ENCODE measurements around the gene CD40.

Gene CD40

DNA sequence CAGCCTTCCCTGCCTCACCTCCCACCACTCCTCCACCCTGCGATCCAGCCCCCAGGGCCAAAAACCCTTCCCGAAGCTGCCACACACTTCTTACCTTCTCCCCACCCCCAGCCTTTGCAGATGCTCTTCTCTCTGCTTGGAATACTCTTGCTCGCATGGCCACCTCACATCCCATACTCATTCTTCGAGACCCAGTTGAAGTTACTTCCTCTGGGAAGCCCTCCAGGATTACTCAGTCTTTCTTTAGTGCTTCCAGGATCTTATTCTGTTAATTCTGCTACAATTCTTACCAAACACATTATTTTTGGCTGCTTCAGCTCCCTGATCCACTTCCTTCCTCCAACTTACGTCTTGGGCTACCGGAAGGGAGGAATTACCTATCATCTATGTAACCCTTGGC is 54.3 kb downstream of the CD40 start:
- H3K4me3 ChIP-seq (ENCODE audit: low read depth, low read length), result no peak overlapping the region
- DNase-seq (ENCODE audit: low read depth), result no peak
- no peak for TF ChIP-seq CTCF (conservative IDR thresholded peaks at IDR 0.05; ENCODE audit: low read depth, low read length)

GRCh38 chr20:46172961-46173536 is 54.9 kb downstream of the CD40 start:
- no peak overlapping the region for H3K4me3 ChIP-seq (ENCODE audit: low read depth, low read length)
- no peak for TF ChIP-seq CTCF (conservative IDR thresholded peaks at IDR 0.05; ENCODE audit: low read depth, low read length)
- no peak for DNase-seq (ENCODE audit: low read depth)

GRCh38 chr20:46173652-46174468 is 55.7 kb downstream of the CD40 start:
- H3K4me3 ChIP-seq (ENCODE audit: low read depth, low read length), result no peak overlapping the region
- no peak for DNase-seq (ENCODE audit: low read depth)
- TF ChIP-seq CTCF (conservative IDR thresholded peaks at IDR 0.05; ENCODE audit: low read depth, low read length), result no peak

DNA sequence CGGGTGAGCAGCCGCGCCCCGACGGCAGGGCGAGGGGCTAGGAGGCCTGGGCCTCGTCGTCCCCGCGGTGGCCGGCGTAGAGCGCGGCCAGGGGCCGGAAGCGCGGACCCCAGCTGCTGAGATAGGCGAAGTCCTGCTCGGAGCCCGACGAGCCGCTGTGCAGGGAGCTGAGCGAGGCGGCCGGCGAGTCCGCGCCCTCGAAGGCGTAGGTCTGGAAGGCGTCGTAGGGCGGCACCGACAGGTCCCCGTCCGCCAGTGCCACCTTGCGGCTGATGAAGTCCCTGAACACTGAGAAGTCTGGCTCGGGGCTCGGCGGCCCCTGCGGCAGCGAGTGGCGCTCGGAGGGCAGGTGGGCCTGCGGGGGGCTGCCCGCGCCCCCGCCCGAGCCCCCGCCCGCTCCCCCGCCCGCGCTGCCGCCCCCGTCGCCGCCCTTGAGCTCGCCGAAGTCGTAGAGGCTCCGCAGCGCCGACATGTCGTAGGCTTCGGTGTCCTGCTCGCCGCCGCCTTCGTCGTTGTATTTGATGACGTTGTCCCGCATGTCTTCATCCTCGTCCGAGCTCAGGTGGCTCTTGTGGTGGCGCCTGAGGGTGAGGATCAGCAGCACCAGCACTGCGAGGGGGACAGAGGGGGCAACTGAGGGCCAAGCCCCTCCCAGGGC is 56.5 kb downstream of the CD40 start:
- H3K4me3 ChIP-seq (ENCODE audit: low read depth, low read length), result no peak overlapping the region
- peak; percentile 66 for DNase-seq (ENCODE audit: low read depth)
- TF ChIP-seq CTCF (conservative IDR thresholded peaks at IDR 0.05; ENCODE audit: low read depth, low read length), result peak; percentile 68

DNA sequence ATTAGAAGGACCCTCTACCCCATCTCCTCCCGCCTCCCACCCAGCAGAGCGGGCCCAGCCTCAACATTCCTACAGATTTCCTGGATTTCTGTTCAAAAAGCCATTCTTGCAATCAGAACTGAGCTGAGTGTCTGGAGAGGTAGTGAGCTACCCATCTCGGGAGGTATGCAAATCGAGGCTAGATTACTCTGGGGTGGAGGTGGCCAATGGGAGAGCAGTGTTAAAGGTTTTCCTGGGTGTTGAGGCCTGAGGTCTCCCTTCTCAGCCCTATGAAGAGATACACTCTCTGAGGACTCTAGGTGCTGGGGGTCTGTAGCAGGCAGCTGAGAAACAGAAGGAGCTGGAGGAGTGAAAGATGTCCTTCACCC is 57.0 kb downstream of the CD40 start:
- no peak for TF ChIP-seq CTCF (conservative IDR thresholded peaks at IDR 0.05; ENCODE audit: low read depth, low read length)
- no peak overlapping the region for H3K4me3 ChIP-seq (ENCODE audit: low read depth, low read length)
- DNase-seq (ENCODE audit: low read depth), result no peak

DNA sequence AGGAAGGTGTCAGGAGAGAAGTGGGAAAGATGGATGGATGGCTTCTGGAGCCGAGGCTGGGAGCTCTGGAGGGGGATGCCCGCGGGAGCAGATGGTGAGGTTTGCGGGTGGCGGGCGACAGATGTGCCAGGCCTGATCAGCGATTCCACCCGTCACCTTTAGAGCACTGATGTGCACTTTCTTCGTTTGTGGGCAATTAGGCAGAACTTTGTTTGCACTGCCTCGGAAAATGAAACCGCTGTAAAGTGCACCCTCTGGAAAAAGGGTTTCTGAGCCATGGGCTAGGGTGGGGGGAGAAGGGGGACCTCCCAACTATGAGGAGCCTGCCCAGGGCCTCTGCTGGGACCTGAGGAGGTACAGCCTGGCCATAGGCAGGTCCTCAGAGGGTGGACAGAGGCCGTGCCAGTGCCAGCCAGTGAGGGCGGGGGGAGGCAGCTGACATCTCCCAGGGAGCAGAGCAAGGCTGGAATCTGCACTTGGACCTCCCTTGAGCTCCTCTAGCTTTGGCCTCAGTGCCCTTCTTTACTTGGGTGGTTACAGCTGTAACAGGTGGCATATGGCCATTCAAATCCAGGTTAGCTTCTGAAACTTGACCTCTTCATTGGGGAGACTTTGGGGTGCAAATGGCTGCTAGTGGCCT is 58.7 kb downstream of the CD40 start:
- H3K4me3 ChIP-seq (ENCODE audit: low read depth, low read length), result no peak overlapping the region
- TF ChIP-seq CTCF (conservative IDR thresholded peaks at IDR 0.05; ENCODE audit: low read depth, low read length), result no peak
- DNase-seq (ENCODE audit: low read depth), result no peak
